MM.1S (cell line): ENCODE measurements around the gene ASH1L.
A peak's percentile ranks its signal among the peaks of the same experiment; 100 is the strongest.
"Not testable (repeated sequence)": the region's sequence is repeated elsewhere in the genome, so short reads cannot be mapped to it uniquely, and the experiment has no call there.

Source experiments
- DNase-seq: peaks from one replicate; pipeline ENCODE4 v3.0.0-alpha.2; 2015
- H2AFZ ChIP-seq: fragments of 300-600 bp; sonication (generic); 2 replicates; pipeline ENCODE4 v1.6.0; 2016; ENCODE audit warnings: antibody characterized with exemption, low read length
- H3F3A ChIP-seq: fragments of 300-600 bp; sonication (generic); 2 replicates; pipeline ENCODE4 v1.6.1; 2016; ENCODE audit warnings: mild to moderate bottlenecking, antibody characterized with exemption, low read length, moderate library complexity, mixed read lengths; ENCODE audit not compliant: insufficient read depth
- H3K27ac ChIP-seq: fragments of 300-600 bp; sonication (generic); 2 replicates; pipeline ENCODE4 v1.5.1; 2016; ENCODE audit warnings: mild to moderate bottlenecking, low read length
- H3K27me3 ChIP-seq: fragments of 300-600 bp; sonication (generic); replicated peaks from 2 replicates; pipeline ENCODE4 v1.6.0; 2016; ENCODE audit warnings: low read length; ENCODE audit not compliant: insufficient read depth
- H3K36me3 ChIP-seq: fragments of 300-600 bp; sonication (generic); replicated peaks from 2 replicates; pipeline ENCODE4 v1.6.1; 2016; ENCODE audit warnings: mild to moderate bottlenecking, low read length, mixed read lengths; ENCODE audit not compliant: insufficient read depth
- H3K4me1 ChIP-seq: fragments of 300-600 bp; sonication (generic); 2 replicates; pipeline ENCODE4 v1.6.1; 2016; ENCODE audit warnings: low read length, mixed read lengths
- H3K4me2 ChIP-seq: fragments of 300-600 bp; sonication (generic); 2 replicates; pipeline ENCODE4 v1.6.0; 2016; ENCODE audit warnings: low read depth, low read length
- H3K4me3 ChIP-seq: fragments of 300-600 bp; sonication (generic); 2 replicates; pipeline ENCODE4 v1.5.1; 2016; ENCODE audit warnings: low read length, mixed read lengths
- H3K79me2 ChIP-seq: fragments of 300-600 bp; sonication (generic); 2 replicates; pipeline ENCODE4 v1.6.1; 2016; ENCODE audit warnings: mixed run types, low read length, mixed read lengths
- H3K9ac ChIP-seq: fragments of 300-600 bp; sonication (generic); 2 replicates; pipeline ENCODE4 v1.6.1; 2016; ENCODE audit warnings: low read length, mixed read lengths
- H3K9me2 ChIP-seq: fragments of 300-600 bp; sonication (generic); replicated peaks from 2 replicates; pipeline ENCODE4 v1.6.1; 2016; ENCODE audit warnings: mild to moderate bottlenecking, low read length, mixed read lengths; ENCODE audit not compliant: insufficient read depth
- H3K9me3 ChIP-seq: fragments of 300-600 bp; sonication (generic); replicated peaks from 2 replicates; pipeline ENCODE4 v1.6.1; 2016; ENCODE audit warnings: mild to moderate bottlenecking, low read length, mixed read lengths; ENCODE audit not compliant: insufficient read depth
- H4K20me1 ChIP-seq: fragments of 300-600 bp; sonication (generic); 2 replicates; pipeline ENCODE4 v1.6.1; 2016; ENCODE audit warnings: mild to moderate bottlenecking, low read length, moderate library complexity, mixed read lengths; ENCODE audit not compliant: insufficient read depth
- EZH2 ChIP-seq: fragments of 300-600 bp; sonication (generic); optimal IDR thresholded peaks from 2 replicates; pipeline ENCODE3; 2017; ENCODE audit warnings: low read depth, mild to moderate bottlenecking, antibody characterized with exemption, low read length, mixed read lengths
- EZH2phosphoT487 ChIP-seq: fragments of 300-600 bp; sonication (generic); IDR thresholded peaks from 2 replicates; pipeline ENCODE4 v1.6.1; 2018; ENCODE audit warnings: antibody characterized with exemption, low read length
- TF ChIP-seq, protein P1 (sequence below): fragments of 300-600 bp; sonication (generic); IDR thresholded peaks from 2 replicates; pipeline ENCODE4 v1.5.1; 2016; ENCODE audit warnings: antibody characterized with exemption, low read length, mixed read lengths

Gene ASH1L

DNA sequence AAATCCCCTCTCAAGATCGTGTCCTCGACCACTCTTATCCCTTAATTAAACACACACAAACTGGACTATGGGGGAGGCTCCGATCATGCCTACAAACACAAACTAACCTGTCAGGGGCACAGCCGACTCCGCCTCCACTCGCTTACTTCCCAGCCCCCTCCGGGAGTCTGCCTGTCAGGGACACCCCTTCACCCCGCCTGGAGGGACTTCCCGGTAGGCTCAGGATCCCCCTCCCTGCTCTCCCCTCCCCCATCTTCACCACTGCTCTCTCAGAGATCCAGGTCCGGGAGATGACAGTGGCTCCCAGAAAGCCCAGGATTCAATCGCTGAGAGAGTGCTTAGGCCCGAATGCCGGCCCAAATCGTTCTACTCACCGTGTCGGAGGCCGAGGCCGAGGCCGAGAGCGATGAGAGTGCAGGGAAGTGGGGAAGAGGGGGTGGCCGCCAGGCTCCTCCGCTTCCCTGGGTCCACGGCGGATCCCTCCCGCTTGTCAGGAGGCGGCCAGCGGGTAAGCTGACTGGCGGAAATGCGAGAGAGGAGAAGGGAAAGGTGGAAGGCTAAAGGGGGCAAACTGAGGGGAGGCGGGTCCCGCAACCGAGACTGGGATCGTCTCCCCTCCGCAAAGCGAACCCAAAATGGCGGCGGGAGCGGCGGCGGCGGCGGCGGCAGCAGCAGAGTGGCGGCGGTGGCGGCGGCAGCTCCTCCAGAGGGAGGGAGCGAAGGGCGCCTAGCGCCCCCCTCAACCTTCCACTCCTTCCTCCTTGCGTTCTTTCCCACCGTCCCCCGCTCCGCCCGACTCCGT, 623 bp downstream of the ASH1L start:
- not testable (repeated sequence) for H3K9me2 ChIP-seq, H3K27me3 ChIP-seq, H3F3A ChIP-seq, DNase-seq, H3K36me3 ChIP-seq, H3K9me3 ChIP-seq
- peak overlapping the region; percentile 95 for H3K9ac ChIP-seq
- peaks cover 92% of the 10 kb centered on the region for H3K79me2 ChIP-seq
- peak overlapping the region; percentile 87 for H3K27ac ChIP-seq
- peaks cover 11% of the 10 kb centered on the region for H3K4me1 ChIP-seq
- H4K20me1 ChIP-seq = peaks cover 12% of the 10 kb centered on the region; the same call in 1 of the 2 replicates
- peak overlapping the region; percentile 91 for H2AFZ ChIP-seq
- peak overlapping the region; percentile 85 for H3K4me3 ChIP-seq
- H3K4me2 ChIP-seq = peak overlapping the region; percentile 36; the same call in 1 of the 2 replicates

DNA sequence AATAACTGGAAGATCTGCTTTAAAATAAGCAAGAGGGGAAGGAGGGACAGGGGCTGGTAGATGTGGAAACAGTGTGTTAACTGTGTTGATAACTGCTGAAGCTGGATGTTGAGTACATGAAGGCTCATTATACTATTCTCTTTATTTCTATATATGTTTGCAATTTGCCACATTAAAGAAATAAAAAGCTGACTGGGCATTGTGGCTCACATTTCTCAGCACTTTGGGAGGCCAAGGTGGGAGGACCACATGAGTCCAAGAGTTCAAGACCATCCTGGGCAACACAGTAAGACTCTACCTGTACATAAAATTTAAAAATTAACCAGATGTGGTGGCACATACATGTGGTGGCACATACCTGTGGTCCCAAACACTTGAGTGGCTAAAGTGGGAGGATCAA, 6.7 kb downstream of the ASH1L start:
- Histone ChIP-seq H4K20me1 (peaks cover 24% of the 10 kb centered on the region), H3K4me3 (no peak overlapping the region), H3K9me2 (no peaks in the 10 kb centered on the region), H3K79me2 (peaks cover 97% of the 10 kb centered on the region), H3K36me3 (no peaks in the 10 kb centered on the region), H3K4me1 (peaks cover 7% of the 10 kb centered on the region), H2AFZ (no peak overlapping the region), H3K9me3 (no peaks in the 10 kb centered on the region), H3K4me2 (no peak overlapping the region), H3K27me3 (no peaks in the 10 kb centered on the region), H3K27ac (no peak overlapping the region), H3K9ac (no peak overlapping the region), H3F3A (no peaks in the 10 kb centered on the region)
- no peak for DNase-seq
- TF ChIP-seq, protein P1, sequence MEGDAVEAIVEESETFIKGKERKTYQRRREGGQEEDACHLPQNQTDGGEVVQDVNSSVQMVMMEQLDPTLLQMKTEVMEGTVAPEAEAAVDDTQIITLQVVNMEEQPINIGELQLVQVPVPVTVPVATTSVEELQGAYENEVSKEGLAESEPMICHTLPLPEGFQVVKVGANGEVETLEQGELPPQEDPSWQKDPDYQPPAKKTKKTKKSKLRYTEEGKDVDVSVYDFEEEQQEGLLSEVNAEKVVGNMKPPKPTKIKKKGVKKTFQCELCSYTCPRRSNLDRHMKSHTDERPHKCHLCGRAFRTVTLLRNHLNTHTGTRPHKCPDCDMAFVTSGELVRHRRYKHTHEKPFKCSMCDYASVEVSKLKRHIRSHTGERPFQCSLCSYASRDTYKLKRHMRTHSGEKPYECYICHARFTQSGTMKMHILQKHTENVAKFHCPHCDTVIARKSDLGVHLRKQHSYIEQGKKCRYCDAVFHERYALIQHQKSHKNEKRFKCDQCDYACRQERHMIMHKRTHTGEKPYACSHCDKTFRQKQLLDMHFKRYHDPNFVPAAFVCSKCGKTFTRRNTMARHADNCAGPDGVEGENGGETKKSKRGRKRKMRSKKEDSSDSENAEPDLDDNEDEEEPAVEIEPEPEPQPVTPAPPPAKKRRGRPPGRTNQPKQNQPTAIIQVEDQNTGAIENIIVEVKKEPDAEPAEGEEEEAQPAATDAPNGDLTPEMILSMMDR = no peak
- TF ChIP-seq EZH2phosphoT487 (no peak), EZH2 (no peak)

GRCh38 chr1:155553349-155553748, 9.3 kb downstream of the ASH1L start:
- Histone ChIP-seq H3F3A (no peaks in the 10 kb centered on the region), H3K27me3 (no peaks in the 10 kb centered on the region), H3K36me3 (no peaks in the 10 kb centered on the region), H3K9ac (no peak overlapping the region), H3K4me1 (no peaks in the 10 kb centered on the region), H3K27ac (no peak overlapping the region), H3K4me3 (no peak overlapping the region), H3K9me2 (no peaks in the 10 kb centered on the region), H3K9me3 (no peaks in the 10 kb centered on the region), H2AFZ (no peak overlapping the region), H3K4me2 (no peak overlapping the region), H3K79me2 (peaks cover 98% of the 10 kb centered on the region), H4K20me1 (peaks cover 30% of the 10 kb centered on the region)
- no peak for TF ChIP-seq EZH2phosphoT487
- TF ChIP-seq, protein P1 = no peak
- TF ChIP-seq EZH2 = no peak
- DNase-seq = no peak

GRCh38 chr1:155548706-155549105, 13.9 kb downstream of the ASH1L start:
- Histone ChIP-seq H3K9me2 (no peaks in the 10 kb centered on the region), H3K27me3 (no peaks in the 10 kb centered on the region), H3K9ac (no peak overlapping the region), H3K79me2 (peaks cover 98% of the 10 kb centered on the region), H3F3A (no peaks in the 10 kb centered on the region), H3K4me1 (no peaks in the 10 kb centered on the region), H4K20me1 (peaks cover 22% of the 10 kb centered on the region), H3K36me3 (no peaks in the 10 kb centered on the region), H3K9me3 (no peaks in the 10 kb centered on the region), H3K27ac (no peak overlapping the region), H2AFZ (no peak overlapping the region), H3K4me3 (no peak overlapping the region), H3K4me2 (no peak overlapping the region)
- TF ChIP-seq, protein P1 = no peak
- TF ChIP-seq EZH2phosphoT487 (no peak), EZH2 (no peak)
- DNase-seq = no peak
